CD4-positive, alpha-beta T cell treated with Interleukin-6 for 4 hours (primary cell): ENCODE data around the gene TRMT2B.
"Not testable (repeated sequence)": the region's sequence is repeated elsewhere in the genome, so short reads cannot be mapped to it uniquely, and the experiment has no call there.

Source experiments
- DNase-seq: peaks from one replicate; pipeline ENCODE4 v3.0.0-alpha.2; 2020; ENCODE audit warnings: mixed read lengths

The TRMT2B gene, protein sequence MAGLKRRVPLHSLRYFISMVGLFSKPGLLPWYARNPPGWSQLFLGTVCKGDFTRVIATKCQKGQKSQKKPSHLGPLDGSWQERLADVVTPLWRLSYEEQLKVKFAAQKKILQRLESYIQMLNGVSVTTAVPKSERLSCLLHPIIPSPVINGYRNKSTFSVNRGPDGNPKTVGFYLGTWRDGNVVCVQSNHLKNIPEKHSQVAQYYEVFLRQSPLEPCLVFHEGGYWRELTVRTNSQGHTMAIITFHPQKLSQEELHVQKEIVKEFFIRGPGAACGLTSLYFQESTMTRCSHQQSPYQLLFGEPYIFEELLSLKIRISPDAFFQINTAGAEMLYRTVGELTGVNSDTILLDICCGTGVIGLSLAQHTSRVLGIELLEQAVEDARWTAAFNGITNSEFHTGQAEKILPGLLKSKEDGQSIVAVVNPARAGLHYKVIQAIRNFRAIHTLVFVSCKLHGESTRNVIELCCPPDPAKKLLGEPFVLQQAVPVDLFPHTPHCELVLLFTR

DNA sequence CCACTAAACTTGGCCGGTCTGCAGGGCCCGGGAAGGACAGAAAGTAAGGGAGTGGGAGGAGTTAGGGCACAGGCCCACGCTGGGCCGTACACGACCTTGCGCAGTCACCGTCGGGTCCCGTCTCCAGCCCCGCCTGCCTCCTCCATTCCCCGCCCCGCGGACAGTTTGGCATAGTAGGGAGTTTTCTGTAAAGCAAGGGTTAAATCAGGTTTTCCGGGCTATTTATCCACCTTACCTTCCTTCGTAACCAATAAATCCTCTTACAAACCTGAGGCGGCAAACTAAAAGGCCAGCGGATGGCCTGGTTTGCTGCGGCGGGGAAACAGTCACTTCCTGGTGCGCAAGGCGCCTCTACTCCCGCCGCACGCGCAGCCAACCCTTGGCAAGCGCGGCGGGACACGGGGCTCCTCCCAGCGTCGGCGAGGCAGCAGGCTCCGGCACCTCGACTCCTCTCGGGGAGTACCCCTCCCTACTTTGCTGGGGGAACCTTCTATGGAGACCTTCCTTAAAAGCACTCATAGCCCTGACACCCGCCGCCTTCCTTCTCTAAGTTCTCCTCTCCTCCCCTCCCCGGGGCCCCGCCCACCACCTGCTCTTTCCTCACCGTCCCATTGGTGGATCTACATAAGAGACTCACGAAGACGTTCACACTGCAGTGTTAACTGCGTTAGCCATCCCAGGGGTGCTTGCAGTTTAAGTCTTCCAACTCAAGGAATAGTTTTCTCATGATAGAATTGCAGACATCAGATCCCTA lies at the start of gene TRMT2B:
Gene TRMT2B (minus strand): TSS at position 563 of the 754 bp plus-strand sequence. CDS start 9,822 bp downstream, outside the sequence.
- peak; percentile 87 for DNase-seq

DNA sequence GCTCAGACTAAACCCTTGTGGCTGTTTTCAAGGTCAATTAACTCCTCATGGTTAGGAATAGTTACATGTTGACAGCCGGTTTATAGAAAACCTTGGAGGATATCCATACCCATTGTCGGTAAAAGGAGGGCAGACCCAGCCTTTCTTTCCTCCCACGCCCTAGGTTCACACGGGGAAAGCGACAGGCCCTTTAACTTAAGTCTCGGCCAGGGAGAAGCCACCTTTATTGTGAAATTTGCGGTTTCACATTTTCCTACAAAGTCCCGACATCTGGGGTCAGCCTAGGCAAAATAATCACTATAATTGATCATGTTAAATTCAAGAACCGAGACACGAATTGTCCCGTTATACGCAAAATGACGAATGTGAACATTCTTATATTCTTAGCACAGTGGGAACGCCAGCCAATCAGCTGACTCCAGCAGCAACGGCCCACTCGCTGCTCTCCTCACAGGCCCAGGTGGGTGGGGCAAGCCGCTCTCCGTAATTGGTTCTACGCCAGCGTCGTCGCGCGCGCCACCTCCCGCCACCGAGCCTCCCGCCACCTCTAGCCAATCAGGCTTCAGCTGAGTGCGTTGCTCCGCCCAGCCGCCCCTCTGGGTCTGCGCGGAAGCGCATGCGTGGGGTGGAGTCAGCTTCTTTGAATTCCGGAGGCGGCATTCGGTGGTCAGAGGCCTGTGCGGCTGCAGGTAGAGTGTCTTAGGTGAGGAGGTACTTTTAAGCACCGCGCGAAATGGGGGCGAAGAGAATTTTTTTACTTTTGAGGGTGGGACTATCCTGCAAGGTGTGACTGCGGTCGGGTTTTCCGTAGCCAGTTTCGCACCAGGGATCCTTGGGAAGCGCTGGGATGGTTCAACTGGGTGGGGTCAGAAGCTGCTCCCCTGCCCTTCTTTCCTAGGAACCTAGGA lies 45.9 kb upstream of the TRMT2B start, which contains the start of gene CENPI:
Gene CENPI (plus strand): TSS at position 659 of the 908 bp plus-strand sequence. CDS start 2,867 bp downstream, outside the sequence.
- peak; percentile 93 for DNase-seq

- no peak for DNase-seq
Measured at GRCh38 chrX:101091817-101092216, 39.9 kb upstream of the TRMT2B start.

- no peak for DNase-seq
Measured at GRCh38 chrX:101081231-101081630, 29.3 kb upstream of the TRMT2B start.

DNA sequence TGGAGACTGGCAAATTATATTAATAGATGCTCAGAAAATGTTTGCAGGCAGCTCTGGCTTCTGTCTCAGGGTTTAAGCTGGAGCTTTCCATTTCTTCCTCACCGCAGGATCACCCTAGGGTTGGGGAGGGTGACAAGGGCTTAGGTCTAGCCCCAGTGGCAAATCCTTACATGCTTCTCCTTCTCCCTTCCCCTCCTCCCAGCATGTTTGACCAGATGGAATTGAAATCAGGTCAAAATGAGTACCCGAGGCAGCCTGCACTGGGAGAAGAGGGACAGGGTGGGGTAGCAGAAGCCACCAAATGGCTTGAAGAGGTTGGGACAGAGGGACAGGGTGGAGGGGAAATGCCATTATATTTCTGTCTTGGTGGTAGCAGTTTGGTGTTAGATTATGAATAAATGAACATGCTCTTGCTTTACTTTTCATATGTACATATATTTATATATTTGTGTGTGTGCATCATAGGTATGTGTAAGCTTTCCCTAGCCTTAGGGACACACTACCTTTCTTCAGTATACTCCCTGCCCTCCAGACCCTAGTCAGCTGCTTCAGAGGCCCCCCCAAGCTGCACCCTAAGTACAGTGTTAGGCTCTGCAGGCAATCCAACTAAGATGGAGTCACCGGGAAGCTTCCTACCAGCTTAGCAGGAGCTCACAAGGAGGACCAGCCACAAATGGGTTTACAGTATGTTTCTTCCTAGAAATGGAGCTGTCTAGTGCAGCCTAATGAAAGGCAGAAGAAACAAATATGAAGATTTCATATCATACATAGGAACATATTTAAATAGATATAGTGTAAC lies 28.6 kb upstream of the TRMT2B start:
- no peak for DNase-seq

DNA sequence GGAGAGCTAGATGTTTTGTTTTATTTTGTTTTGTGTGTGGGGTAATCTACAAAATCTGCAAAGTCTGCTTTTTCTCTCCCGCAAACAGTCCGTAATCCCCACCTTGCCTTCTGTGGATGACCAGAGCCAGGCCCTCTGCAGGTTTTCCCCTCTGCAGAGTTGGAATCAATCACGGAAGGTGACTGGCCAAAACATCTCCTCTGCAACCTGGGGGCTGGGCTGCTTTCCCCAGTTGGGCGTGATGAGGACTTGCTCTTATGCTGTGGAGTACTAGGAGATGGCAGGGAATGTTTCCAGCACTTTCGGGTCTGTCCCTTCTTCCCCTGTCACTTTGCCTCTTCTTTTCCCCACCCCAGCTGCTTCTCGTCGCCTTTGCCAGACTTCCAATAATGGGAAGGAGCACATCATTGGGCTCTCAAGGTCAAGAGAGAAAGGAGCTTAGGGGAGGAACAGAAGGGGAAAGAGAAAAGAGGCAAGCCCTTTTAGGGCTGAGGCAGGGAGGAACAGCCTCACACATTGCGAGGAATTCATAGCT lies 27.9 kb upstream of the TRMT2B start:
- no peak for DNase-seq

GRCh38 chrX:101078716-101079598 lies 27.0 kb upstream of the TRMT2B start, which contains the start of gene TMEM35A:
Gene TMEM35A, plus strand, starts transcription at chrX:101078879. Its CDS starts 124 bp downstream, at chrX:101079003.
- no peak for DNase-seq

DNA sequence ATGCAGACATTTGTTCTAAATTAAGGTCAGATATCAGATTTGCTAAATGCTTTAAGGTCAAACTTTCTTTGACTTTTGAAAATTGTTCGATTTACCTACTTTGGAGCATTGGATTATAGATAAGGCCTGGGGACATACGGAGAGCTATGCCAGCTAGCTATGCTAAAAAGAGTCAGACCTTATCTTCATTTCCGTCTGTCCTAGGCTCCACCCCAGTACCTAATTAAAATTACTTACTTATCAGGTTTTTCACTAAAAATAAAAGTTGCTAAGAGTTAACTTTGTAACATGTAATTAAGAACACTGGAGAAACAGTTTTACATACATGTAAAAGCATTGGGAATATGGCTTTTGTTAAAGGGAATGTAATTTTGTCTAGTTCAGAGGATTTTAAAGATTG lies 19.7 kb upstream of the TRMT2B start:
- DNase-seq = no peak

GRCh38 chrX:101062176-101062575 lies 10.3 kb upstream of the TRMT2B start:
- no peak for DNase-seq

DNA sequence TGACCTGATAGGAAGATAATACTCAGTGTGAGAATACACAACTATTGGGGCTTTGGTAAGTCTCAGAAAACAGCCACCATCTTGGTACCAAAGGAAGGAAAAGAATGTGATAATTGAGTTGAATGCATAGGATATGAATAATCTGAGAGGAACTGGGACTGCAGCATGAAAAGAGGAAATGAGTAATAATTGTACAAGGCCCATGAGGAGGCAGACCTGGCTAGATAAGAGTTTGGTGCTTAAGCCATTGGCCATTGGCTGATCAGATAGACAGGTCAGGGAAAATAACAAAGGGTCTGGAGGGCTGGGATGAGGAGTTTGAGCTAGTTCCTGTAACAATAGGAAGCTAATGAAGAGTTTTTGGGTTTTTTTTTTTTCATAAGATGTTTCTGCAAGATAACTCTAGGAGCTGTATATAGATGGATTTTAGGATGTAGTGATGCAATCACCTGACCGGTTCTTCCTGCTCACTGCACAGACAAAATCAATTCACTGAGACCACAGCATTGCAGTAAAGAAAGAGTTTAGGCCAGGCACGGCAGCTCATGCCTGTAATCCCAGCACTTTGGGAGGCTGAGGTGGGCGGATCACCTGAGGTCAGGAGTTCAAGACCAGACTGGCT lies 5.3 kb upstream of the TRMT2B start:
- no peak for DNase-seq

DNA sequence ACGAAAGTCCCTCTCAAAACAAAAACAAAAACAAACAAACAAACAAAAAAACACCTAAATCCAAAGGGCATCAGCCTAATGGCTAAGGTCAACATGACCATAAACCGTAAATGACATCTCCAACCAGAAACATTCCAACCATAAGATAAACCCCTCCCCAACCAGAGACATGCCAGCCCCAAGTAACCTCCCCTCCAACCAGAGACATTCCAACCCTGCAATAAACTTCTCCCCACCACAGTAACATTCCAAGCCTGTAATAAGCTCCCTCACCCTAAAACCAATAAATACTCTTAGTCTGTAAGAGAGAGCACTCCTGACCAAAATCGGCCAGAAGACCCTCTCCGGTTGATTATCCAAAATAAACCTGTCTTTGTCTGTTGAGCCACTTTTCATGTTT lies 4.6 kb upstream of the TRMT2B start:
- DNase-seq = not testable (repeated sequence)

DNA sequence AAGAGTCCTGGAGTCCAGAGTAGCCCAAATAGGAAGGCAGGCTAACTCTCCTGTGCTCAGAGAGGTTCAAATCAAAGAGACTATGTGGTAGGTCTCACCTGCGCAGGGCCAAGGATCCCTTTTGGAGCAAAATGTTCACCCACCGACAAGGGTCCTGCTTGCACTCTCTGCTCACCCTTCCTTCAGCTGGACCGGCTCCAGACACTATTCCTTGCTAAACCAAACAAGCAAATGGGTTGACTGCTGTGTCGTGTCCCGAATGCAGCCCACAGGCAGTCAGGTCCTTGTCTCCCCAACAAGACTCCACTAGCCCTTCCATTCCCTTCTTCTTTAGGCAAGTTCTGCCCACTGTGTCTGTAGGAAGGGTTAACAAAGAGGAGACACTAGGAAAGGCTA lies 760 bp downstream of the TRMT2B start:
- peak; percentile 2 for DNase-seq

DNA sequence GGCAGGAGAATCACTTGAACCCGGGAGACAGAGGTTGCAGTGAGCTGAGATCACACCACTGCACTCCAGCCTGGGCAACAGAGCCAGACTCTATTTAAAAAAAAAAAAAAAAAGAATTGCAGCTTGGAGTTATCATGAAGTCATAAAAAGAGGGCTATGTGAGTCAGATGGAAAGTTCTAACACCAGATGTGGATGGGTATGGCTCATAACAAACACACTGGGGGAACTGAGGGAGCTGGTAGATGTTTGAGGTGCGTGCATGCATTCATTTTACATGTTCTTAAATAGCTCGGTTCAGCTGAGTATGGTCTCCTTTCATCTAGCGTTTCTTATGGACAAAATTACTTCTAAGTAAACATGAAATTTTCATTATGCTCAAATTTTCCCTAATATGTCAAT lies 11.7 kb downstream of the TRMT2B start:
- DNase-seq = no peak

- no peak for DNase-seq
Measured at GRCh38 chrX:101037231-101037630, 14.7 kb downstream of the TRMT2B start.

DNA sequence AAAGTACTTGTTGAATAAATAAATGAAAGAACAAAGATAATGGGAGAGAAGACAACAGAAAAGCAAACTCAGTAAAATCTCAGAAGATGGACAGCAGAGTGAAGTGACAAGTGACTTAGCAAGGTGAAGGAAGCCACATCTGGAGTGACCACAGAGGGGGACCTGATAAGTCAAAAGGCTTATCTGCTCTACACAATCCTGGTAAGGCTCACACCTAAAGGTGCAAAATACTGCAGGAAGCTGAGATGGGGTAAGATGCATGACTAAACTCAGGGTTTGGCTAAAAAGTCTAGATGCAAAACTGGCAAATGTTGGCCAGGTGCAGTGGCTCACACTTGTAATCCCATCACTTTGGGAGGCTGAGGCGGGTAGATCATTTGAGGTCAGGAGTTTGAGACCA lies 22.2 kb downstream of the TRMT2B start:
- DNase-seq = no peak

GRCh38 chrX:101028562-101028961 lies 23.3 kb downstream of the TRMT2B start:
- no peak for DNase-seq

- no peak for DNase-seq
Measured at GRCh38 chrX:101025126-101025525, 26.8 kb downstream of the TRMT2B start.

- DNase-seq = no peak
Measured at GRCh38 chrX:101022020-101022419, 29.9 kb downstream of the TRMT2B start.

- not testable (repeated sequence) for DNase-seq
Measured at GRCh38 chrX:101012031-101012430, 39.9 kb downstream of the TRMT2B start.

DNA sequence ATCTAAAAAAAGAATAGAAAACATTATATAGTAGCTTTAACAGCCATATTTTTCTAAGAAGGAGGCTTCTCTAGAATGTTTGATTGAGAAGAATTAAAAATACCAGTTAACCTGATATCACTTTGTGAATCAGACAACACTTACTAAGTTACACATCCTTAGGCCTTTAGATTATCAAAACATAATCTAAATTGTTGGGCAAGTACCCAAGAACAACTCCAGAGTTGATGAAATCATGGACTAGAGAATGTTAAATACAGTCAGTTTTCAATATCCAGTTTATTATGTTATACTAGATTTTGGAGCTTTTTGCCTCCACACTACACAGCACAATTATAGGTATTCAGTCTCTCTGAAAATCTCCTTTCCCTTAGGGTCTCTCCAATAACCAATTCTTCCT lies 42.8 kb downstream of the TRMT2B start:
- no peak for DNase-seq
